Measurements from ENCODE around the gene PTPRT. TPM values are rescaled to one million over a fixed set of nuclear protein-coding genes. Genes with fewer than 3 reads are reported as not detected.
"Not testable (repeated sequence)": the region's sequence is repeated elsewhere in the genome, so short reads cannot be mapped to it uniquely, and the experiment has no call there.

Gene PTPRT
- polyA plus RNA-seq, 1 donor = 0.53 TPM

- no peak for DNase-seq
Observed at GRCh38 chr20:42281801-42282200, 907.9 kb downstream of the PTPRT start.

- no peak for DNase-seq
Observed at GRCh38 chr20:42276718-42277602, 912.7 kb downstream of the PTPRT start.

- no peak for DNase-seq
Observed at GRCh38 chr20:42274986-42275385, 914.7 kb downstream of the PTPRT start.

- DNase-seq = no peak
Observed at GRCh38 chr20:42272516-42272915, 917.2 kb downstream of the PTPRT start.

- no peak for DNase-seq
Observed at GRCh38 chr20:42270539-42270938, 919.2 kb downstream of the PTPRT start.

- no peak for DNase-seq
Observed at GRCh38 chr20:42267793-42268384, 921.8 kb downstream of the PTPRT start.

GRCh38 chr20:42261766-42262270 lies 927.9 kb downstream of the PTPRT start:
- no peak for DNase-seq

GRCh38 chr20:42260184-42260583 lies 929.5 kb downstream of the PTPRT start:
- DNase-seq = no peak

GRCh38 chr20:42259389-42259788 lies 930.3 kb downstream of the PTPRT start:
- no peak for DNase-seq

- DNase-seq = no peak
Observed at GRCh38 chr20:42258564-42259302, 931.0 kb downstream of the PTPRT start.

- DNase-seq = no peak
Observed at GRCh38 chr20:42255821-42256220, 933.9 kb downstream of the PTPRT start.

- DNase-seq = no peak
Observed at GRCh38 chr20:42254673-42255072, 935.0 kb downstream of the PTPRT start.

GRCh38 chr20:42252116-42252515 lies 937.6 kb downstream of the PTPRT start:
- DNase-seq = no peak

GRCh38 chr20:42218621-42219374 lies 970.9 kb downstream of the PTPRT start:
- DNase-seq = peak; percentile 8

GRCh38 chr20:42214074-42214473 lies 975.6 kb downstream of the PTPRT start:
- DNase-seq = no peak

- no peak for DNase-seq
Observed at GRCh38 chr20:42212391-42212790, 977.3 kb downstream of the PTPRT start.

GRCh38 chr20:42206557-42206956 lies 983.1 kb downstream of the PTPRT start:
- not testable (repeated sequence) for DNase-seq

GRCh38 chr20:42204109-42204660 lies 985.5 kb downstream of the PTPRT start:
- DNase-seq = peak; percentile 34

- DNase-seq = no peak
Observed at GRCh38 chr20:42197599-42197998, 992.1 kb downstream of the PTPRT start.

- DNase-seq = no peak
Observed at GRCh38 chr20:42193119-42193518, 996.6 kb downstream of the PTPRT start.

- DNase-seq = no peak
Observed at GRCh38 chr20:42192321-42192720, 997.4 kb downstream of the PTPRT start.

Measured in left kidney (tissue), 2 donors.